GM21786 (cell line): Measurements from ENCODE around the gene BTBD1.

ENCODE experiments used
- ATAC-seq: cut with Tn5 transposase; IDR thresholded peaks from one replicate; pipeline ENCODE4 v1.9.1; 2021; ENCODE audit not compliant: unreplicated experiment

Gene BTBD1

GRCh38 chr15:82995938-82996337 lies 71.1 kb downstream of the BTBD1 start:
- ATAC-seq = no peak

- no peak for ATAC-seq
Observed at GRCh38 chr15:82995076-82995475, 72.0 kb downstream of the BTBD1 start.

DNA sequence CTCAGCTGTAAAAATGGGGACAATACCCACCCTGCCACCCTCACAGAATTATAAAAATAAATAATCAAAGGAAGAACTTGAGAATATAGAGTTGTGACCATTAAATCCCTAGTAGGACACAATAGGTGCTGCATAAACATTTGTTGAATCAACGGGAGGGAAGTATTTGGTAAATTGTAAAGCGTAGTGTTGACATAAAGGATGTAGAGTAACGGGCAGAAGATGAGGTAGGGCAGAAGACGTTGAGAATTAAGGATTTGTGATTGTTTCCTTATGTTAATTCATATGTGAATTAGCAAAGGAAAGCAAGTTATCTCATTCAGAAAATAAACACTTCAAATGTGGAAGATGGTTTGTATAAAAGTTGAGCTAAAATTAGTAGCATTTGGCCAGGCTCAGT lies 73.9 kb downstream of the BTBD1 start:
- ATAC-seq = no peak

GRCh38 chr15:82992436-82992998 lies 74.5 kb downstream of the BTBD1 start:
- ATAC-seq = no peak

DNA sequence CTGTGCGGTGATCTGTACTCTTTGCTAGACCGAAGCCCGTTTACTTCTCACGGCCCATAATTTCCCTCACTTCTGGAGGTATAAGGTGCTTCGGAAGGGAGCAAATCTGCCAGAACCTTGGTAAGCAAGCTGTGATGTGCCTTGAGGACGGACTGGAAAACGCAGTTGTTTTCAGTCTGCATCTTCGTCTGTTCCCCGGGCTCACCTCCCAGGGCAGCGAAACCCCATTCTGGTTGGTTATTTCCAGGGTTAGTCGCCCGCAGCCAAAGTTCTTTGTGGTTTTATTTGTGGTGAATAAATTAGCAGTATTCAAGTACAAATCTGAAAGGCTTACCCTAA lies 80.6 kb downstream of the BTBD1 start:
- ATAC-seq = peak; percentile 7

- peak; percentile 96 for ATAC-seq
Observed at GRCh38 chr15:82985688-82986441, 81.2 kb downstream of the BTBD1 start, which contains the start of gene RAMAC. RAMAC (plus strand) TSS chr15:82986210; CDS start chr15:82989019, 2,809 bp downstream.

DNA sequence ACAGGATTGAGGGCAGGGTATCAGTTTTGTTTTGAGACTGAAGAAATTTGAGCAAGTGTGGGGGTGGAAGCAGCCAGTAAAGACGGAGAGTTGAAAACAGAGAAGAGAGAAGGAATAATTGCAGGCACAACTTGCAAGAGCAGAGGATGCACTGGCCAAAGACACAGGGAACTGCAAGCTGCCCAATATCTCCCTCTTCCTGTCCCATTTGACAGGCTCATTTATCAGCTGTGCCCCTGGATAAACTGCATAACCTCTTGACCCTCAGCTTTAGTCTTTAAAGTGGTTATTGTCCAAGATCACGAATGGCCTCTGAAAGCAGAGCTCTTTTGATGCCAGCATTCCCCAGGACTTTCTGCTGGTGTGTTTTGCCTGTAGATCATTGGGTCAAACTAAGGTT lies 86.1 kb downstream of the BTBD1 start:
- ATAC-seq = no peak

DNA sequence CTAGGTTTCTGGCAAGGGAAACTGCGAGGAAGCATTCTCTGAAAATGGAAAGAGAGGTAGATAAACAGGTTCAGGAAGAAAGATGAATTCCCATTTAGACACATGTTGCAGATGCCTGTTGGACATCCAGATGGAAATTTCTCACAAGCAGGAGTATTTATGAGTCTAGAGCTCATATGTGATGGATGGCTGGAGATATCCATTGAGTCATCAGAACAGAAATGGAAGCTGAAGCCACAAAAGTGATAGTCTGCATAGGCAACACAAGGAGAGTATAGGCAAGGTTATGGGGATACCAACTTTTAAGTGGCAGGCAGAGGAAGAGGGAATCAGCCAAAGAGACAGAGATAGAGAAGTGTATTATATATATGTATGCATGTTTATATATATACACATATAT lies 87.3 kb downstream of the BTBD1 start:
- ATAC-seq = no peak

DNA sequence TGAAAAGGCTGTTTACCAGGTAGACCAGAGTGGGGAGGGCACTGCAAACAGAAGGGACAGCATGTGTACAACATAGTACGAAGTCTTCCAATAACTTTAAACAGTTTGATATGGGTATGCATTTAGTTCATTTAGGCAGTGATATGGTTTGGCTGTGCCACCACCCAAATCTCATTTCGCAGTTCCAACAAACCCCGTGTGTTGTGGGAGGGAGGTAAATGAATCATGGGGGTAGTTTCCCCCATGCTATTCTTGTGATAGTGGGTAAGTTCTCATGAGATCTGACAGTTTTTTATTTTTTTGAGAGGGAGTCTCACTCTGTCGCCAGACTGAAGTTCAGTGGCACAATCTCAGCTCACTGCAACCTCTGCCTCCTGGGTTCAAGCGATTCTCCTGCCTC lies 88.6 kb downstream of the BTBD1 start:
- no peak for ATAC-seq

- no peak for ATAC-seq
Observed at GRCh38 chr15:82977076-82977475, 90.0 kb downstream of the BTBD1 start.

GRCh38 chr15:82972990-82973389 lies 94.1 kb downstream of the BTBD1 start:
- ATAC-seq = no peak

GRCh38 chr15:82971218-82971984 lies 95.7 kb downstream of the BTBD1 start:
- no peak for ATAC-seq

GRCh38 chr15:82970696-82971095 lies 96.4 kb downstream of the BTBD1 start:
- ATAC-seq = no peak

DNA sequence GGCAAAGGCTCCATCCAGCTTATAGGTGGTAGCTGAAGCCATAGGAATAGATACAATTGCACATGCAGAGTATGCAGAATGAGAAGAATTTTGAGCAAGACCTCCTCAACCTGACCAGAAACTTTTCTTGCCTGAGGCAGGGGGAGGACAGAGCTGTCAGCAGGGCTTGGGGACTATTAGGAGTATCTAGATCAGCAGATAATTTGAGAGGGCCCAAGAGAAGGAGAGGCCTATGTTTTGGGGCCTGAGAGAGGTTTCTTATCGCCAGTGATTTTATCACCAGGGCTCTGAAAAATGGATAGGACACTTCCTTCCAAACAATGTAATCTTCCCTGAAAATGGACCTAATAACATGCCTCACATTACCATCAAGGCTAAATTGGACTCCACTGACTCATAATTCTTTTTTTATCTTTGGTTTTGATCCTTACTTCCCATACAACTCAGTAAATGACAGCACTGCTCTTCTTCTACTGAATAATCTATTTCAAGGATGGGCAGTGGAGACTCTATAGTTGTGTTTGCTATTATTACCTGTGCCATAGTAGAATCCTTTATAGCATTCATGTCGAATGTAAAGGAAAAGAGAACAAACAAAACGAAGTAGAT lies 96.9 kb downstream of the BTBD1 start:
- ATAC-seq = no peak

DNA sequence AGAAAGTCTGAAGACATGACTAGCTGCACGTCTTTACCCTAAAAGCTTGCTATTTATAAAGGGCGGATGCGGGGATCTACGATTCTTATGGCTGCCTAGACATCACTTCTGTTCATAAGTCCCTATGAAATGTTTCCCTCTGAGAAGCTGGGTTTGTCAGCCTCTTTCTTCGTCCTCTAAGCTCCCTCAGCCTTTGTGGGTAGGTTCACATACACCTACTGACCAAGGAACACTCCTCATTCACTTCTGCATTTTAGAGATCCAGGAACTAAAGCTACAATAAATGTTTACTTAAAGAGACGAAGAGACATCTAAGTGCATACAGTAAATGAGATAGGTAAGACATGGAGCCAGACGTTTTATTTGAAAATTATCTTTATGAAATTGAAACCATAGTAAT lies 97.7 kb downstream of the BTBD1 start:
- ATAC-seq = no peak

DNA sequence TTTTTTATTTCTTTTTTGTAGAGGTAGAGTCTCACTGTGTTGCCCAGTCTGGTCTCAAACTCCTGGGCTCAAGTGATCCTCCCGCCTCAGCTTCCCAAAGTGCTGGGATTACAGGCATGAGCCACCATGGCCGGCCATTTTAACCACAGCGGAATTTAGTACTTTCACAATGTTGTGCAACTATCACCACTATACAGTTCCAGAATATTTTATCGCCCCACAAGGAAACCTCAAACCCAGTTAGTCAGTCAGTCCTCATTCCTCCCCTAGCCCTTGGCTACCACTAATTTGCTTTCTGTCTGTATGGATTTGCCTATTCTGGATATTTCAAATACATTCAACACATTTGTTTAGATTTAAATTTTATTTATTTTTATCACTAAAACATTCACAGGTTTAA lies 99.0 kb downstream of the BTBD1 start:
- no peak for ATAC-seq

DNA sequence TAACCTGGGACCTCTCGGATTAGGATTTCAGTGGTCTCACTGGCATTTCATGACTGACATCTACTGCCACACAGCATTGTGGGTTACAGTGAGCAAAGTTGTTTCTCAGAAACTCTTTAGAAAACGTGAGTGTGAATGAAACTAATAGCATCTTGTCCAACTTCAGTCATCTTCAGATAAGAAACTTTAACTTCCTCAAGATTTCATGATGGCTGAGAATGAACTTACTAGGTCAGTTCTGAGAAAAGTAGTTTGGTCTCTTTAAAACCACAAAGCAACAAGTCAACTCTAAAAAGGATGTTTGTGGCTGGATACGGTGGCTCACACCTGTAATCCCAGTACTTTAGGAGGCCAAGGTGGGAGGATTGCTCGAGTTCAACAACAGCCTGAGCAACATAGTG lies 100.4 kb downstream of the BTBD1 start:
- peak; percentile 79 for ATAC-seq
